K562 (cell line): ENCODE data around the gene NAGLU. TPM values are rescaled to one million over a fixed set of nuclear protein-coding genes. Genes with fewer than 3 reads are reported as not detected.

Source experiments
- CBFA2T3 ChIP-seq: fragments of 450-650 bp; IDR thresholded peaks from 2 replicates; pipeline ENCODE4 v1.6.1; 2017
- ETV6 ChIP-seq, 3 experiments: fragments of 150-350 bp in 1 of 3; sonication (generic) in 1 of 3; formaldehyde crosslinking in 1 of 3; IDR thresholded peaks; 2 replicates each; pipeline versions ENCODE4 v1.6.1 to v1.8.0; 2014 to 2022; ENCODE audit warnings: borderline replicate concordance in 2 of 3, low read depth in 2 of 3, antibody characterized with exemption in 1 of 3, low read length in 1 of 3, mild to moderate bottlenecking in 1 of 3, missing genetic modification reagents in 1 of 3
- MYNN ChIP-seq, 2 experiments: sonication (generic); formaldehyde crosslinking in 1 of 2; IDR thresholded peaks; 2 replicates each; pipeline versions ENCODE4 v1.5.0 to v1.6.1; 2016 to 2020; ENCODE audit warnings: antibody characterized with exemption in 1 of 2, missing genetic modification reagents in 1 of 2
- NCOA2 ChIP-seq, 2 experiments: fragments of 450-650 bp; IDR thresholded peaks; 2 replicates each; pipeline ENCODE4 v1.6.1; 2018; ENCODE audit warnings: mild to moderate bottlenecking in 2 of 2, moderate library complexity in 1 of 2; ENCODE audit not compliant: partially characterized antibody in 2 of 2
- NCOR1 ChIP-seq: fragments of 450-650 bp; IDR thresholded peaks from 2 replicates; pipeline ENCODE4 v1.6.1; 2016; ENCODE audit warnings: mild to moderate bottlenecking, moderate library complexity
- NONO ChIP-seq, 2 experiments: fragments of 200-400 bp in 1 of 2; fragments of 450-650 bp in 1 of 2; formaldehyde crosslinking in 1 of 2; IDR thresholded peaks; 2 replicates each; pipeline ENCODE4 v1.6.1; 2017; ENCODE audit warnings: low read depth in 2 of 2, mild to moderate bottlenecking in 2 of 2, moderate library complexity in 2 of 2, low read length in 1 of 2
- NR3C1 ChIP-seq: sonication (generic); formaldehyde crosslinking; IDR thresholded peaks from 2 replicates; pipeline ENCODE4 v1.8.1; 2022; ENCODE audit warnings: missing genetic modification reagents
- RAD51 ChIP-seq: fragments of 450-650 bp; IDR thresholded peaks from 2 replicates; pipeline ENCODE4 v1.7.1; 2016; ENCODE audit warnings: low read depth, mild to moderate bottlenecking, borderline replicate concordance
- SMARCA5 ChIP-seq: fragments of 450-650 bp; IDR thresholded peaks from 2 replicates; pipeline ENCODE4 v1.6.1; 2016
- SREBF2 ChIP-seq: sonication (generic); formaldehyde crosslinking; IDR thresholded peaks from 2 replicates; pipeline ENCODE4 v1.4.0; 2020; ENCODE audit warnings: mild to moderate bottlenecking, missing genetic modification reagents
- ZFP30 ChIP-seq: fragments of 250-450 bp; sonication (Bioruptor Pico); IDR thresholded peaks from 2 replicates; pipeline ENCODE4 v1.8.0; 2022; ENCODE audit warnings: moderate library complexity, mild to moderate bottlenecking, inconsistent platforms, borderline replicate concordance
- ZZZ3 ChIP-seq: fragments of 450-650 bp; IDR thresholded peaks from 2 replicates; pipeline ENCODE4 v1.6.1; 2016; ENCODE audit warnings: antibody characterized with exemption, mild to moderate bottlenecking, moderate library complexity
- polyA plus RNA-seq, 8 experiments: library from polyadenylated mRNA; depleted of rRNA in 4 of 8; stranded (reverse) in 5 of 8; unstranded in 3 of 8; fragments of >200 nt; fragmentation: Nextera tagmentation in 2 of 8; fragmentation: Illumina TruSeq in 1 of 8; extraction: Ambion mirVana in 2 of 8; extraction: Trizol in 1 of 8; gene quantifications; 2 replicates each; pipeline versions ENCODE4 v1.2.1 to v1.2.3, GENCODE V29; 2011 to 2014; ENCODE audit warnings: inconsistent platforms in 1 of 8, missing spikeins in 1 of 8
- total RNA-seq, 7 experiments: library from RNA; depleted of rRNA in 6 of 7; stranded (reverse); fragments of >200 nt in 6 of 7; fragmentation: Illumina TruSeq in 2 of 7; extraction: Trizol in 2 of 7; gene quantifications; 2 replicates each; pipeline versions ENCODE4 v1.2.1 to v1.2.3, GENCODE V29; 2011 to 2021; ENCODE audit warnings: low replicate concordance in 1 of 7
- TF ChIP-seq, protein P1 (sequence below), 2 experiments: fragments of 200-800 bp in 1 of 2; sonication (Bioruptor generic) in 1 of 2; sonication (generic) in 1 of 2; formaldehyde crosslinking in 1 of 2; IDR thresholded peaks in 1 of 2; conservative IDR thresholded peaks in 1 of 2; 2 replicates each; pipeline versions ENCODE4 v1.5.0 to v1.6.1; 2016 to 2020; ENCODE audit warnings: missing compliant biosample characterization in 1 of 2, missing genetic modification characterization in 1 of 2, missing genetic modification reagents in 1 of 2
- TF ChIP-seq, protein P2 (sequence below): fragments of 250-450 bp; sonication (Bioruptor Pico); IDR thresholded peaks from 2 replicates; pipeline ENCODE4 v1.4.0; 2020; ENCODE audit warnings: mild to moderate bottlenecking, moderate library complexity
- TF ChIP-seq, protein P3 (sequence below), 2 experiments: fragments of 450-650 bp; IDR thresholded peaks; 2 replicates each; pipeline ENCODE4 v1.6.1; 2018; ENCODE audit warnings: mild to moderate bottlenecking in 2 of 2, low read depth in 1 of 2; ENCODE audit not compliant: partially characterized antibody in 2 of 2
- TF ChIP-seq, protein P4 (sequence below): fragments of 450-650 bp; IDR thresholded peaks from 2 replicates; pipeline ENCODE4 v1.6.1; 2016
- TF ChIP-seq, protein P5 (sequence below), 2 experiments: fragments of 450-650 bp; IDR thresholded peaks; 2 replicates each; pipeline ENCODE4 v1.6.1; 2016

The NAGLU gene
- total and polyA plus RNA-seq, 9 of the 15 experiments (the other 6 are each of a cell fraction or from before 2014, with no cell fraction given), result 0.04 to 21.5 (median 8.5) TPM

DNA sequence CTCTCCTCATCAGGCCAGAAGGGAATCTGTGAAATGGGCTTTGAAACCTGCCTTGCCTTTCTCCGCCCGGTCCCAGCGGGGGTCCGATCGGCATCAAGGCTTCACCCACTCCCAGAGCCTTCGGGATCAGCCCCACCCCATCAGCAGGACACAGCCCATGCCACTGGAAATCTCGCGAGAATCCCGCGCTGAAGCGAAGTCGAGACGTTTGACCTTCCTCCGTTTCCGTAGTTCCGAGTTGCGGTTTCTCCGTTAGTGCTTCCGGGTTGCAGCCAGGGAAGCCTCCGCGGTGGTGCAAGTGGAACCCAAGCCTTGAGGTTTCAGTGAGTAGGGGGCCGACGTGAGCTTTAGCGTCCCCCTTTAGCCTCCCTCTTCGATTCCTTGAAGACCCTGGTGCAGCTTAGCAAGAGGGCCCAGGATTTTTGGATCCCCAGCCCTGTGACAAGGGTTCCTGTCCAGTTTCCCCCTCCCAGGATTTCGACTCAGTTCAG, 25.9 kb downstream of the NAGLU start, which contains the start of gene COASY (continued):
- TF ChIP-seq, protein P1, sequence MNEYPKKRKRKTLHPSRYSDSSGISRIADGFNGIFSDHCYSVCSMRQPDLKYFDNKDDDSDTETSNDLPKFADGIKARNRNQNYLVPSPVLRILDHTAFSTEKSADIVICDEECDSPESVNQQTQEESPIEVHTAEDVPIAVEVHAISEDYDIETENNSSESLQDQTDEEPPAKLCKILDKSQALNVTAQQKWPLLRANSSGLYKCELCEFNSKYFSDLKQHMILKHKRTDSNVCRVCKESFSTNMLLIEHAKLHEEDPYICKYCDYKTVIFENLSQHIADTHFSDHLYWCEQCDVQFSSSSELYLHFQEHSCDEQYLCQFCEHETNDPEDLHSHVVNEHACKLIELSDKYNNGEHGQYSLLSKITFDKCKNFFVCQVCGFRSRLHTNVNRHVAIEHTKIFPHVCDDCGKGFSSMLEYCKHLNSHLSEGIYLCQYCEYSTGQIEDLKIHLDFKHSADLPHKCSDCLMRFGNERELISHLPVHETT (CRISPR knock-in tag; conservative IDR thresholded peaks at IDR 0.05 in 1 of 2, IDR thresholded peaks at IDR 0.05 in 1 of 2), result peak in 1 of 2 experiments; percentile 78; a peak in 2 of 4 replicates
- TF ChIP-seq, protein P2, sequence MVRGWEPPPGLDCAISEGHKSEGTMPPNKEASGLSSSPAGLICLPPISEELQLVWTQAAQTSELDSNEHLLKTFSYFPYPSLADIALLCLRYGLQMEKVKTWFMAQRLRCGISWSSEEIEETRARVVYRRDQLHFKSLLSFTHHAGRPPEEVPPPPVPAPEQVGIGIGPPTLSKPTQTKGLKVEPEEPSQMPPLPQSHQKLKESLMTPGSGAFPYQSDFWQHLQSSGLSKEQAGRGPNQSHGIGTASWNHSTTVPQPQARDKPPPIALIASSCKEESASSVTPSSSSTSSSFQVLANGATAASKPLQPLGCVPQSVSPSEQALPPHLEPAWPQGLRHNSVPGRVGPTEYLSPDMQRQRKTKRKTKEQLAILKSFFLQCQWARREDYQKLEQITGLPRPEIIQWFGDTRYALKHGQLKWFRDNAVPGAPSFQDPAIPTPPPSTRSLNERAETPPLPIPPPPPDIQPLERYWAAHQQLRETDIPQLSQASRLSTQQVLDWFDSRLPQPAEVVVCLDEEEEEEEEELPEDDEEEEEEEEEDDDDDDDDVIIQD (CRISPR knock-in tag), result no peak
- TF ChIP-seq ZZZ3 (0 out of 2 replicates have a peak, but pooled peaks have one; percentile 33), SREBF2 (CRISPR knock-in tag) (no peak), NR3C1 (CRISPR knock-in tag) (no peak), CBFA2T3 (0 out of 2 replicates have a peak, but pooled peaks have one; percentile 3), RAD51 (no peak), ZFP30 (no peak), ETV6 (IDR thresholded peaks at IDR 0.05; ENCODE audit: borderline replicate concordance in 1 of 2, low read depth in 2 of 2, low read length in 1 of 2) (no peak), ETV6 (CRISPR knock-in tag; IDR thresholded peaks at IDR 0.05; ENCODE audit: borderline replicate concordance) (no peak), NONO (IDR thresholded peaks at IDR 0.05; ENCODE audit: low read depth in 2 of 2, low read length in 1 of 2) (no peak), MYNN (IDR thresholded peaks at IDR 0.05) (no peak), MYNN (CRISPR knock-in tag; IDR thresholded peaks at IDR 0.05) (no peak), SMARCA5 (0 out of 2 replicates have a peak, but pooled peaks have one; percentile 87), NCOA2 (IDR thresholded peaks at IDR 0.05; ENCODE audit: partially characterized antibody in 2 of 2) (no peak), NCOR1 (peak; percentile 35; the same call in 1 of the 2 replicates)
- TF ChIP-seq, protein P3, sequence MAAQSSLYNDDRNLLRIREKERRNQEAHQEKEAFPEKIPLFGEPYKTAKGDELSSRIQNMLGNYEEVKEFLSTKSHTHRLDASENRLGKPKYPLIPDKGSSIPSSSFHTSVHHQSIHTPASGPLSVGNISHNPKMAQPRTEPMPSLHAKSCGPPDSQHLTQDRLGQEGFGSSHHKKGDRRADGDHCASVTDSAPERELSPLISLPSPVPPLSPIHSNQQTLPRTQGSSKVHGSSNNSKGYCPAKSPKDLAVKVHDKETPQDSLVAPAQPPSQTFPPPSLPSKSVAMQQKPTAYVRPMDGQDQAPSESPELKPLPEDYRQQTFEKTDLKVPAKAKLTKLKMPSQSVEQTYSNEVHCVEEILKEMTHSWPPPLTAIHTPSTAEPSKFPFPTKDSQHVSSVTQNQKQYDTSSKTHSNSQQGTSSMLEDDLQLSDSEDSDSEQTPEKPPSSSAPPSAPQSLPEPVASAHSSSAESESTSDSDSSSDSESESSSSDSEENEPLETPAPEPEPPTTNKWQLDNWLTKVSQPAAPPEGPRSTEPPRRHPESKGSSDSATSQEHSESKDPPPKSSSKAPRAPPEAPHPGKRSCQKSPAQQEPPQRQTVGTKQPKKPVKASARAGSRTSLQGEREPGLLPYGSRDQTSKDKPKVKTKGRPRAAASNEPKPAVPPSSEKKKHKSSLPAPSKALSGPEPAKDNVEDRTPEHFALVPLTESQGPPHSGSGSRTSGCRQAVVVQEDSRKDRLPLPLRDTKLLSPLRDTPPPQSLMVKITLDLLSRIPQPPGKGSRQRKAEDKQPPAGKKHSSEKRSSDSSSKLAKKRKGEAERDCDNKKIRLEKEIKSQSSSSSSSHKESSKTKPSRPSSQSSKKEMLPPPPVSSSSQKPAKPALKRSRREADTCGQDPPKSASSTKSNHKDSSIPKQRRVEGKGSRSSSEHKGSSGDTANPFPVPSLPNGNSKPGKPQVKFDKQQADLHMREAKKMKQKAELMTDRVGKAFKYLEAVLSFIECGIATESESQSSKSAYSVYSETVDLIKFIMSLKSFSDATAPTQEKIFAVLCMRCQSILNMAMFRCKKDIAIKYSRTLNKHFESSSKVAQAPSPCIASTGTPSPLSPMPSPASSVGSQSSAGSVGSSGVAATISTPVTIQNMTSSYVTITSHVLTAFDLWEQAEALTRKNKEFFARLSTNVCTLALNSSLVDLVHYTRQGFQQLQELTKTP (IDR thresholded peaks at IDR 0.05; ENCODE audit: low read depth in 1 of 2, partially characterized antibody in 2 of 2), result peak in 1 of 2 experiments; percentile 18
- TF ChIP-seq, protein P4, sequence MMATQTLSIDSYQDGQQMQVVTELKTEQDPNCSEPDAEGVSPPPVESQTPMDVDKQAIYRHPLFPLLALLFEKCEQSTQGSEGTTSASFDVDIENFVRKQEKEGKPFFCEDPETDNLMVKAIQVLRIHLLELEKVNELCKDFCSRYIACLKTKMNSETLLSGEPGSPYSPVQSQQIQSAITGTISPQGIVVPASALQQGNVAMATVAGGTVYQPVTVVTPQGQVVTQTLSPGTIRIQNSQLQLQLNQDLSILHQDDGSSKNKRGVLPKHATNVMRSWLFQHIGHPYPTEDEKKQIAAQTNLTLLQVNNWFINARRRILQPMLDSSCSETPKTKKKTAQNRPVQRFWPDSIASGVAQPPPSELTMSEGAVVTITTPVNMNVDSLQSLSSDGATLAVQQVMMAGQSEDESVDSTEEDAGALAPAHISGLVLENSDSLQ, result 0 out of 2 replicates have a peak, but pooled peaks have one; percentile 22
- TF ChIP-seq, protein P5, sequence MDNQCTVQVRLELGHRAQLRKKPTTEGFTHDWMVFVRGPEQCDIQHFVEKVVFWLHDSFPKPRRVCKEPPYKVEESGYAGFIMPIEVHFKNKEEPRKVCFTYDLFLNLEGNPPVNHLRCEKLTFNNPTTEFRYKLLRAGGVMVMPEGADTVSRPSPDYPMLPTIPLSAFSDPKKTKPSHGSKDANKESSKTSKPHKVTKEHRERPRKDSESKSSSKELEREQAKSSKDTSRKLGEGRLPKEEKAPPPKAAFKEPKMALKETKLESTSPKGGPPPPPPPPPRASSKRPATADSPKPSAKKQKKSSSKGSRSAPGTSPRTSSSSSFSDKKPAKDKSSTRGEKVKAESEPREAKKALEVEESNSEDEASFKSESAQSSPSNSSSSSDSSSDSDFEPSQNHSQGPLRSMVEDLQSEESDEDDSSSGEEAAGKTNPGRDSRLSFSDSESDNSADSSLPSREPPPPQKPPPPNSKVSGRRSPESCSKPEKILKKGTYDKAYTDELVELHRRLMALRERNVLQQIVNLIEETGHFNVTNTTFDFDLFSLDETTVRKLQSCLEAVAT (IDR thresholded peaks at IDR 0.05), result peak in 1 of 2 experiments; percentile 95; a peak in 2 of 4 replicates
